Activated T-helper 1 cell treated with anti-CD3 and anti-CD28 coated beads, Interleukin-12 subunit alpha, Interleukin-12 subunit beta, Interleukin-2, Interleukin-4 antibody, amounts not matched to agents 30 ng/mL and 10 ng/mL and 1 ng/mL, durations not matched to agents 14 hours and 24 hours and 36 hours (primary cell): Measurements from ENCODE around the gene UAP1L1. TPM values are rescaled to one million over a fixed set of nuclear protein-coding genes. Genes with fewer than 3 reads are reported as not detected.
"Not testable (repeated sequence)": the region's sequence is repeated elsewhere in the genome, so short reads cannot be mapped to it uniquely, and the experiment has no call there.

Experiments
- DNase-seq: peaks from one replicate; pipeline ENCODE4 v3.0.0; 2021; ENCODE audit warnings: low spot score
- H3K27ac Mint-ChIP-seq: one replicate; pipeline ENCODE4 v1.8.0; 2021; ENCODE audit warnings: mild to moderate bottlenecking, mixed read lengths
- H3K27me3 Mint-ChIP-seq: one replicate; pipeline ENCODE4 v1.8.0; 2022; ENCODE audit warnings: mild to moderate bottlenecking, moderate library complexity, mixed read lengths; ENCODE audit not compliant: insufficient read depth
- H3K36me3 Mint-ChIP-seq: one replicate; pipeline ENCODE4 v1.8.0; 2021; ENCODE audit warnings: low read depth, mixed read lengths
- H3K4me1 Mint-ChIP-seq: one replicate; pipeline ENCODE4 v1.8.0; 2021; ENCODE audit warnings: low read depth, mixed read lengths
- H3K4me3 Mint-ChIP-seq: one replicate; pipeline ENCODE4 v1.8.0; 2021; ENCODE audit warnings: mild to moderate bottlenecking, moderate library complexity, mixed read lengths
- H3K9me3 Mint-ChIP-seq: one replicate; pipeline ENCODE4 v1.8.0; 2021; ENCODE audit warnings: mixed read lengths
- intact Hi-C: fragments of 100-400 bp; cut with micrococcal nuclease; formaldehyde crosslinking; loops from one replicate; pipeline ENCODE4 v1.15.1; 2024
- total RNA-seq: library from RNA; stranded (reverse); gene quantifications from 2 replicates; pipeline ENCODE4 v1.2.3, GENCODE V29; 2022

UAP1L1 gene
- total RNA-seq, 1 donor from 2014 or later, result 14.9 TPM

- H3K36me3 Mint-ChIP-seq, result peaks cover 9% of the 10 kb centered on the region
- peak within 1 kb of the TSS; percentile 52 for H3K27ac Mint-ChIP-seq
- no peaks in the 10 kb centered on the region for H3K9me3 Mint-ChIP-seq
- H3K4me3 Mint-ChIP-seq, result peak within 1 kb of the TSS; percentile 82
- DNase-seq, result peak; percentile 76
- no peaks in the 10 kb centered on the region for H3K27me3 Mint-ChIP-seq
- intact Hi-C loops, result loop anchor here (1.0 to 2.0 kb wide), 5 partner anchors 14 to 74 kb away; partner anchors contain the start of gene SAPCD2
- peaks cover 11% of the 10 kb centered on the region for H3K4me1 Mint-ChIP-seq
Observed at GRCh38 chr9:137114613-137115393, 37.5 kb downstream of the UAP1L1 start, which contains the start of gene DPP7. Gene DPP7 (minus strand): TSS chr9:137114733. CDS start chr9:137114713, 20 bp downstream.

- H3K27ac Mint-ChIP-seq, result no peak overlapping the region
- intact Hi-C loops, result loop anchor here (2.0 kb wide), 1 partner anchor 13 kb away; no protein-coding TSS in a partner anchor
- H3K9me3 Mint-ChIP-seq, result no peaks in the 10 kb centered on the region
- no peak for DNase-seq
- peaks cover 9% of the 10 kb centered on the region for H3K36me3 Mint-ChIP-seq
- no peaks in the 10 kb centered on the region for H3K27me3 Mint-ChIP-seq
- H3K4me1 Mint-ChIP-seq, result peaks cover 11% of the 10 kb centered on the region
- peak overlapping the region; percentile 62 for H3K4me3 Mint-ChIP-seq
Observed at GRCh38 chr9:137115394-137116026, 38.2 kb downstream of the UAP1L1 start.

GRCh38 chr9:137116027-137116507 is 38.8 kb downstream of the UAP1L1 start:
- H3K4me3 Mint-ChIP-seq, result peak overlapping the region; percentile 62
- no peak overlapping the region for H3K27ac Mint-ChIP-seq
- H3K9me3 Mint-ChIP-seq, result no peaks in the 10 kb centered on the region
- H3K4me1 Mint-ChIP-seq, result peaks cover 11% of the 10 kb centered on the region
- peaks cover 6% of the 10 kb centered on the region for H3K36me3 Mint-ChIP-seq
- H3K27me3 Mint-ChIP-seq, result no peaks in the 10 kb centered on the region
- intact Hi-C loops, result no loop called here
- DNase-seq, result no peak

- Mint-ChIP-seq H3K27me3 (no peaks in the 10 kb centered on the region), H3K27ac (no peak overlapping the region), H3K9me3 (no peaks in the 10 kb centered on the region), H3K36me3 (peaks cover 6% of the 10 kb centered on the region), H3K4me1 (peaks cover 11% of the 10 kb centered on the region), H3K4me3 (peak overlapping the region; percentile 56)
- no peak for DNase-seq
- intact Hi-C loops, result no loop called here
Observed at GRCh38 chr9:137116728-137117127, 39.4 kb downstream of the UAP1L1 start.

- H3K4me3 Mint-ChIP-seq, result peak overlapping the region; percentile 56
- H3K27ac Mint-ChIP-seq, result no peak overlapping the region
- no peak for DNase-seq
- H3K27me3 Mint-ChIP-seq, result no peaks in the 10 kb centered on the region
- H3K4me1 Mint-ChIP-seq, result peaks cover 11% of the 10 kb centered on the region
- peaks cover 6% of the 10 kb centered on the region for H3K36me3 Mint-ChIP-seq
- intact Hi-C loops, result no loop called here
- no peaks in the 10 kb centered on the region for H3K9me3 Mint-ChIP-seq
Observed at GRCh38 chr9:137117269-137117731, 40.0 kb downstream of the UAP1L1 start.

- H3K27ac Mint-ChIP-seq, DNase-seq, H3K36me3 Mint-ChIP-seq, H3K9me3 Mint-ChIP-seq, H3K27me3 Mint-ChIP-seq, H3K4me3 Mint-ChIP-seq: not testable (repeated sequence)
- H3K4me1 Mint-ChIP-seq, result peaks cover 11% of the 10 kb centered on the region
- intact Hi-C loops, result loop anchor here (1.0 kb wide), 5 partner anchors 23 to 118 kb away; partner anchors contain the start of genes ANAPC2, RNF224 and SSNA1
Observed at GRCh38 chr9:137118092-137118603, 40.8 kb downstream of the UAP1L1 start.

GRCh38 chr9:137121927-137122795 is 44.8 kb downstream of the UAP1L1 start:
- H3K27me3 Mint-ChIP-seq, intact Hi-C loops, H3K9me3 Mint-ChIP-seq, H3K27ac Mint-ChIP-seq, DNase-seq, H3K4me3 Mint-ChIP-seq, H3K36me3 Mint-ChIP-seq: not testable (repeated sequence)
- H3K4me1 Mint-ChIP-seq, result peaks cover 17% of the 10 kb centered on the region

GRCh38 chr9:137122796-137123467 is 45.6 kb downstream of the UAP1L1 start:
- DNase-seq, H3K9me3 Mint-ChIP-seq, intact Hi-C loops, H3K27me3 Mint-ChIP-seq, H3K27ac Mint-ChIP-seq, H3K4me3 Mint-ChIP-seq, H3K36me3 Mint-ChIP-seq: not testable (repeated sequence)
- H3K4me1 Mint-ChIP-seq, result peaks cover 25% of the 10 kb centered on the region

GRCh38 chr9:137123468-137123837 is 46.1 kb downstream of the UAP1L1 start:
- H3K9me3 Mint-ChIP-seq, result no peaks in the 10 kb centered on the region
- intact Hi-C loops, result no loop called here
- no peak for DNase-seq
- no peak overlapping the region for H3K27ac Mint-ChIP-seq
- H3K4me1 Mint-ChIP-seq, result peaks cover 30% of the 10 kb centered on the region
- H3K4me3 Mint-ChIP-seq, result no peak overlapping the region
- H3K36me3 Mint-ChIP-seq, result peaks cover 8% of the 10 kb centered on the region
- no peaks in the 10 kb centered on the region for H3K27me3 Mint-ChIP-seq

- intact Hi-C loops, H3K9me3 Mint-ChIP-seq, H3K4me3 Mint-ChIP-seq, DNase-seq, H3K27me3 Mint-ChIP-seq, H3K27ac Mint-ChIP-seq: not testable (repeated sequence)
- Mint-ChIP-seq H3K36me3 (peaks cover 10% of the 10 kb centered on the region), H3K4me1 (peaks cover 30% of the 10 kb centered on the region)
Observed at GRCh38 chr9:137123952-137124462, 46.7 kb downstream of the UAP1L1 start.

GRCh38 chr9:137126786-137127185 is 49.5 kb downstream of the UAP1L1 start:
- Mint-ChIP-seq H3K4me3 (peak overlapping the region; percentile 90), H3K27me3 (no peaks in the 10 kb centered on the region), H3K9me3 (no peaks in the 10 kb centered on the region), H3K27ac (peak overlapping the region; percentile 88), H3K4me1 (peaks cover 24% of the 10 kb centered on the region), H3K36me3 (peaks cover 10% of the 10 kb centered on the region)
- no peak for DNase-seq
- intact Hi-C loops, result loop anchor here (5.0 kb wide), 2 partner anchors 36 to 79 kb away; partner anchors contain the start of gene NPDC1
